Skeletal muscle satellite cell (primary cell): ENCODE results near the gene TRPV4.
"Not testable (repeated sequence)": the region's sequence is repeated elsewhere in the genome, so short reads cannot be mapped to it uniquely, and the experiment has no call there.

ENCODE experiments used
- H3K27me3 ChIP-seq: 2 replicates; pipeline ENCODE4 v1.7.0; 2013; ENCODE audit warnings: low read length; ENCODE audit not compliant: control insufficient read depth, insufficient read depth
- H3K36me3 ChIP-seq: 2 replicates; pipeline ENCODE4 v1.7.0; 2013; ENCODE audit warnings: mild to moderate bottlenecking, control low read depth, low read length; ENCODE audit not compliant: insufficient read depth
- H3K4me1 ChIP-seq: 2 replicates; pipeline ENCODE4 v1.7.0; 2013; ENCODE audit warnings: low read length; ENCODE audit not compliant: control insufficient read depth, insufficient read depth
- H3K4me2 ChIP-seq: 2 replicates; pipeline ENCODE4 v1.7.0; 2013; ENCODE audit warnings: mild to moderate bottlenecking, low read length
- H3K4me3 ChIP-seq: 2 replicates; pipeline ENCODE4 v1.7.0; 2013; ENCODE audit warnings: low read length
- H3K9ac ChIP-seq: 2 replicates; pipeline ENCODE4 v1.7.0; 2013; ENCODE audit warnings: mild to moderate bottlenecking, low read depth, low read length, moderate library complexity
- H3K9me3 ChIP-seq: replicated peaks from 2 replicates; pipeline ENCODE4 v1.7.0; 2013; ENCODE audit warnings: mild to moderate bottlenecking, control low read depth, low read length

The TRPV4 gene

DNA sequence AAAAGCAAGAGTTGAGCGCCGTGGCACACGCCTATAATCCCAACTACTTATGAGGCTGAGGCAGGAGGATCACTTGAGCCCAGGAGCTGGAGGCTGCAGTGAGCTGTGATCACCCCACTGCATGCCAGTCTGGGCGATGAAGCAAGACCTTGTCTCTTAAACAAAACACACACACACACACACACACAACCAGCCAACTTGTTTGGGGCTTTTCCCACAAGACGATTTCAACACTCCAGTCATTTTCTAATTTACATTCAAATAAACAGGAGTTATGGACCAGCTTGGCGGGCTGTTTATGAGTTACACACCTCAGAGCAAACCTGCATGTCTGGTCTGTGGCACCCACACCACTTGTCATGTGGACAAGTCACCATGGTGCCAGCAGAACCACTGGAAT, 40.5 kb upstream of the TRPV4 start:
- Histone ChIP-seq H3K36me3 (peaks cover 9% of the 10 kb centered on the region), H3K4me2 (no peak overlapping the region), H3K4me1 (peaks cover 25% of the 10 kb centered on the region), H3K27me3 (no peaks in the 10 kb centered on the region), H3K4me3 (no peak overlapping the region), H3K9me3 (no peaks in the 10 kb centered on the region), H3K9ac (no peak overlapping the region)

DNA sequence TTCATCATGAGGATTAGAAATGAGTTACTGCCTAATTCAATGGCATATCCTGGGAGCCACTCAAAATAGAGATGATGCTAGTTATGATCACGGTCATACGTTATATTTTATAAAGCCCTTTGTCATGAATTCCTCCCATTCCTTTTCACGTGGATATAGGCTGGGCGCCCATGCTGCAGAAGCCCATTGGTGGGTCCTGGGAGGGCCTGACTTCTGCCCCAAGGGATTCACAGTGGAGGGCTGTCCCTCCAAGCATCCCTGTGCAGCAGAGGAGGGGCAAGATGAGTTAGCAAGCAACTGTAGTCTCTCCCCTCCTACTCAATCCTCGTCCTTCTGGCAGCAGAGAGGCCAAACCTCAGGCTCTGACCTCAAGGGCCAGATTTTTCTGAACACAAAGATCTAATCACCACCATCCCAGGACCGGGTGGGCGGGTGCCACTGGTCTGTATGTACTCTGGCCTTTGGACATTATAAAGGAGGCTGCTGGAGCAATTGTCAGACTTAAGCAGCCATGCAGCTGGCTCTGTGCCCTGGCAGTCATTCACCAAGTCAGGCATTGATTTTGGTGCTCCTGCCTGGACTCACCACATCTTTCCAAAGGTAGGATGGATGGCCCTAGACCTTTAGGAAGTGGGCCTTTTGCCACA, 38.6 kb upstream of the TRPV4 start:
- no peaks in the 10 kb centered on the region for H3K9me3 ChIP-seq
- peak overlapping the region; percentile 26 for H3K4me2 ChIP-seq
- peaks cover 9% of the 10 kb centered on the region for H3K36me3 ChIP-seq
- peak overlapping the region; percentile 9 for H3K9ac ChIP-seq
- no peaks in the 10 kb centered on the region for H3K27me3 ChIP-seq
- H3K4me3 ChIP-seq, result no peak overlapping the region
- H3K4me1 ChIP-seq, result peaks cover 22% of the 10 kb centered on the region

DNA sequence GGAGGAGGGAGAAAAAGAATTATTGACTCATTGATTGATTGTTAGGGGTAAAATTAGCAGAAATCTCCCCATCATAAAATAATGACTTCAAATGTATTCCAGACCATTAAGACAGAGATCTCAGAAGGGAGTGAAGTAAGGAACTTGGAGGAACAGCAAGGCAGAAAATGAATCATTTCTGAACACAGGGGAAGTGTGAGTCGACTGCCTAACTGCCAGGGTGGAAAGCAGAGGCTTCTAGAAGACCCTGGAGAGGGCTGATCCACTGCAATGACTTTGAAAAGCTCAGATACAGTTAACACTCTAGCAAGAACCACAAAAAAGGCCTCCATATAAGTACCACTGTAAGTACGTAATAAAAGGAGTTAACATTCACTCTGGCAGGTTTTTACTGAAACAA, 37.5 kb upstream of the TRPV4 start:
- no peak overlapping the region for H3K4me2 ChIP-seq
- H3K9ac ChIP-seq, result no peak overlapping the region
- H3K4me1 ChIP-seq, result peaks cover 22% of the 10 kb centered on the region
- peaks cover 9% of the 10 kb centered on the region for H3K36me3 ChIP-seq
- no peaks in the 10 kb centered on the region for H3K27me3 ChIP-seq
- no peaks in the 10 kb centered on the region for H3K9me3 ChIP-seq
- no peak overlapping the region for H3K4me3 ChIP-seq

DNA sequence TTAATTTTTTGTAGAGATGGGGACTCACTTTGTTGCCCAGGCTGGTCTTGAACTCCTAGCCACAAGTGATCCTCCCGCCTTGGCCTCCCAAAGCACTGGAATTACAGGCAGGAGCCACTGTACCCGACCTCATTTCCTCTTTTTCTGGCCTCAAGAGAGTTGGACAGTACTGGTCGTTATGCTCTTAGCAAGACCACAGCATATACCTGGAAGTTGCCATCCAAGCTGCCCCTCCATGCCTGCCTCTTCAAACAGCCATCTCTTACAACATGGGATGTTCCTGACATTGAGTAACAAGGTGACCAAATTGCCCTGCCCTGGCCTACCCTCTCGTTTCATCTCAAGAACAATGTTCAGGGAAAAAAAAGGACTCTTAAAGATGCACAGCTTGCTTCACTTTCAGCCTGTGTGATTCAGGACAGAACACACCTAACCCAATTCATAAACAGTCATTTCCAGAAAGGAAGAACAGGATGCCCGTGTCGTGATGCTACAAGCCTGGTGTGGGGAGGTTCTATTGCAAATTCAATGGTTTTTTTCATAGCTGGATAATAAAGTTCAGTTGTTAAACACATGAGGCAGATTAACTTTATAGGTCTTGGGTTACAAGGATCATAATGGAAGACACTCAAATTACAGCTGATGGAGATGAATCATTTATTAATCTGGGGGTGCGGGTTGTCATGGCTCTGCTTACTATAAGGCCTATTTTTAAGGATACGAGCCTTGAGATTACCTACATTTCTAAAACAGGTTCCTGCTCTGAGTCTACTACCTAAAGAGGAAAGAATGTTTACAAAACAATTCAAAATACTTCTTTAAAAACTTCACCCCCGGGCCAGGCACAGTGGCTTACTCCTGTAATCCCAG, 35.2 kb upstream of the TRPV4 start:
- H3K27me3 ChIP-seq, result no peaks in the 10 kb centered on the region
- no peak overlapping the region for H3K9ac ChIP-seq
- no peak overlapping the region for H3K4me3 ChIP-seq
- peaks cover 28% of the 10 kb centered on the region for H3K4me1 ChIP-seq
- no peaks in the 10 kb centered on the region for H3K9me3 ChIP-seq
- peaks cover 9% of the 10 kb centered on the region for H3K36me3 ChIP-seq
- H3K4me2 ChIP-seq, result no peak overlapping the region

DNA sequence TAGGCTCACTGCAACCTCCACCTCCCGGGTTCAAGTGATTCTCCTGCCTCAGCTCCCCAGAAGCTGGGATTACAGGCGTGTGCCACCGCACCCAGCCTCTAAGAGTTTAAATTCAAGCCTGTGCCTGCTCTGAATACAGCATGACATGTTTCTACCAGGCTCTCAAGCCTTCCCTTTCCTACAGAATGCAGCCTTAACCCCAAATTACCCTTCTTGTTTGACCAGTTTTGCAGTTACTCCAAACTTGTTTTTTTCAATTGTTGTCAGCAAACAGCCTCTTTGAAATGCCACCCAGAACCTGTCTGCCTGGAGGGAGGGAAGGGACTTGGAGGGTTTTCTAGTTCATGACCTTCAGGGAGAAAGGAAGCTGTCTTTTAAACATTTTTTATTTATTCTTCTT, 31.7 kb upstream of the TRPV4 start:
- Histone ChIP-seq H3K9me3 (no peaks in the 10 kb centered on the region), H3K4me1 (peaks cover 12% of the 10 kb centered on the region), H3K4me2 (no peak overlapping the region), H3K4me3 (no peak overlapping the region), H3K27me3 (no peaks in the 10 kb centered on the region), H3K9ac (no peak overlapping the region), H3K36me3 (peaks cover 5% of the 10 kb centered on the region)

DNA sequence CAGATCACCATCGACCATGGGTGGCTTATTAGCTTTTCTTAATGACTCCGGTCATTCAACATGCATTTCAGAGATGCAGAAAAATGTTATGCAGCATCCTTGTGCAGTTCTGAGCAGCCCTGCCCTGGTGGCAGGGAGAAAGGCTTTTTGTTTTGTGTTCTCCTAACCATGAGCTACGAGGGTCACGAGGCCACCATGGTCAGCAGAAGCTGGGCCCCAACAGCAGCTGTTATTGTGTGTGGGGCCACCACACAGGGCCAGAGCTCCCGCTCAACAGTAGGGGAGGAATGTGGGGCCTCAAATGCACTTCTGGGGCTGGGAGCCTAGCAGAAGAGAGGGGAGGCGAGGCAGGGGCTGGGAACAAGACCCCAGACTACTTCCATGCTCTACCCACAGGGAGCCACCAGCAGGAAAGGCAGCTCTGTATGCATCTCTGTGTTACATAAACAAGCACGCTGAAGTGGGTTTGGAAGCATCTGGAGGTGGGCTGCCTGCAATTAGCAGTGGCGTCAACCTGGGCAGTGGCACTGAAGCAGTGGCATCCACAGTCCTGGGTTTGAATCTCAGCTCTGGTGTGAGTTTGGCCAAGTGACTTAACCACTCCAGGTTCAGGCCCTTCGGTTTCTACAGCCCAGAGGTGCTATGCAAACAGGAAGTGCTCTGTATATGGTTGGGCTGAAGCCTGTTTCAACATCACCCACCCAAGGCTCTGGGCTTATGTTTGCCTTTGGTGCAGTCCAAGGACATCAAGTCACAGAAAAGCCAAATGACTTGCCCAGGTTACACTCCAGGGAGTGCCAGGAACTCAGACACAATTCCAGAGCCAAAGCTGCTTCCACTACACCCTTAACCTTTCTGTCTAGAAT, 30.9 kb upstream of the TRPV4 start:
- Histone ChIP-seq H3K9me3 (no peaks in the 10 kb centered on the region), H3K36me3 (peaks cover 5% of the 10 kb centered on the region), H3K9ac (no peak overlapping the region), H3K4me1 (peaks cover 12% of the 10 kb centered on the region), H3K4me3 (no peak overlapping the region), H3K4me2 (no peak overlapping the region), H3K27me3 (no peaks in the 10 kb centered on the region)

DNA sequence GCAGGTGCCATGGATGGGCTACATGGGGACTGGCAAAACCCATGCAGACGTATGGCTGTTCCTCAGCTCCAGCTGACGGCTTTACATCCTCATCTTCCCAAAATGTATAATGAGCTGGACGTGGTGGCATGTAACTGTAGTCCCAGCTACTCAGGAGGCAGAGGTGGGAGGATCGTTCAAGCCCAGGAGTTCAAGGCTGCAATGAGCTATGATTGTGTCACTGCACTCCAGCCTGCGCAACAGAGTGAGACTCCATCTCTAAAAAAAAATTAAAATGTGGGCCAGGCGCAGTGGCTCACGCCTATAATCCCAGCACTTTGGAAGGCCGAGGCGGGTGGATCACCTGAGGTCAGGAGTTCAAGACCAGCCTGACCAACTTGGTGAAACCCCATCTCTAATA, 29.3 kb upstream of the TRPV4 start:
- not testable (repeated sequence) for H3K4me2 ChIP-seq, H3K9me3 ChIP-seq, H3K9ac ChIP-seq, H3K4me3 ChIP-seq, H3K4me1 ChIP-seq, H3K27me3 ChIP-seq
- H3K36me3 ChIP-seq, result peaks cover 12% of the 10 kb centered on the region

DNA sequence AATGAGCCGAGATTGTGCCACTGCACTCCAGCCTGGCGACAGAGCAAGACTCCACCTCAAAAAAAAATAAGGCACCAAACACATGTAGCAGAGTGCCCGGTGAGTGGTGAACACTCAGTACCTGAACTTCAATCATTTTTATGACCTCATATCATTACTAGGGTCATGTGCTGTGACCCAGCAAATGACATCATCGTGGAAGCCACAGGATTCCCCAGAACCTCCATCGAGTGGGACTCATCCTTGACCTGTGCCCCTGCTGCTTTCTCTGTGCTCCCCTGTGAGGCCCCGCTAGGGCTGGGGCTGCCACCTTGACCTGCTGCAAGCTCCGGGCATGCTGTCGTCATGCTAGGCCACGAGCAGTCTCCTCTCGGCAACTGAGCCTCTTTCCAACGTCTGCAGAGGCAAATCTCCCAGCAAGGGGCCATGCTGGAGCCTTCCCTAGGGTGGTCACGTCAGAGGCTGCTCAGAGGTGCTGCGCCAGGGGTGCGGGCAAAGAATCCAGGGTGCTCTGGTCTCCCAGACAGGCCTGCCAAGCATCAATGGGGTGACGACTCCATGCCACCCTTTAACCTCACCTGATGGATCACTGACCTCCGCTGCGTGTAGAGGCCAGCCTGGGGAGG, 28.6 kb upstream of the TRPV4 start:
- no peak overlapping the region for H3K9ac ChIP-seq
- peaks cover 18% of the 10 kb centered on the region for H3K36me3 ChIP-seq
- no peaks in the 10 kb centered on the region for H3K9me3 ChIP-seq

DNA sequence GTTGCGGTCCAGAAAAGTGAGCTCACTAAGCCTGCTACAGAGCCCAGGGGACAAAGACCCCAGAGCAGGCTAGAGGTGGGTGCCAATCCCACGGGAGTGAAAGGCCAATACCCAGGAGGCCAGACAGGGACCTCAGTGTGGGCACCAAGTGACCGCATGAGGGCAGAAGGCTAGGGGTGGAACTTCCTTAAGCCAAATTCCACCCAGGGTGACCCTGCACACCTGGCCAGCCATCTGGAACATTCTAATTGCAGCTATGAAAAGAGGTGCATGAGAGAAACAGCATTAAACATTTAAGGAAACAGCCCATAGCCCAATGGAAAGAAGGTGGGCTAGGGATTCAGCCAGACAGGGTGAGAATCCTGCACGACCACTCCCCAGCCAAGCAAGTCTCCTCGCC, 27.8 kb upstream of the TRPV4 start:
- no peak overlapping the region for H3K4me3 ChIP-seq
- no peaks in the 10 kb centered on the region for H3K27me3 ChIP-seq
- H3K4me2 ChIP-seq, result no peak overlapping the region
- H3K9ac ChIP-seq, result no peak overlapping the region
- peaks cover 22% of the 10 kb centered on the region for H3K36me3 ChIP-seq
- no peaks in the 10 kb centered on the region for H3K9me3 ChIP-seq
- H3K4me1 ChIP-seq, result peaks cover 6% of the 10 kb centered on the region

More for the DNA sequence above, 28.6 kb upstream of the TRPV4 start:
- peaks cover 6% of the 10 kb centered on the region for H3K4me1 ChIP-seq
- no peaks in the 10 kb centered on the region for H3K27me3 ChIP-seq
- no peak overlapping the region for H3K4me3 ChIP-seq
- H3K4me2 ChIP-seq, result no peak overlapping the region

DNA sequence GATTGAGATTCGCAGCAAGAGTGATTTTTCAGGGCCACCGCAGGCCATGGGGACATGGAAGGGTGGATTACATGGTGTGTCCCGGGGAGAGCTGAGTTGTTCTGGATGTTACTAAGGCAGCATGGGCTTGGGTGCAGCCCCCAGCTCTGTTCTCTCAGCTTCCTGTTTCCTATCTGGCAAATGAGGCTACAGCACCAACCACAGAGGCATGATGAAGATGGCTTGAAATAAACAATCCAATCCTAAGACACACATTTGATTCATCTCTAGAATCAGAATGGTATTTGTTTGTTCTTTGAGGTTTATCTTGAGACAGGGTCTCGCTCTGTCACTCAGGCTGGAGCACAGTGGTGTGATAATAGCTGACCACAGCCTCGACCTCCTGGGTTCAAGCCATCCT, 25.6 kb upstream of the TRPV4 start:
- Histone ChIP-seq H3K27me3 (no peaks in the 10 kb centered on the region), H3K4me3 (no peak overlapping the region), H3K9ac (no peak overlapping the region), H3K4me1 (no peaks in the 10 kb centered on the region), H3K4me2 (no peak overlapping the region), H3K9me3 (no peaks in the 10 kb centered on the region), H3K36me3 (peaks cover 42% of the 10 kb centered on the region)

DNA sequence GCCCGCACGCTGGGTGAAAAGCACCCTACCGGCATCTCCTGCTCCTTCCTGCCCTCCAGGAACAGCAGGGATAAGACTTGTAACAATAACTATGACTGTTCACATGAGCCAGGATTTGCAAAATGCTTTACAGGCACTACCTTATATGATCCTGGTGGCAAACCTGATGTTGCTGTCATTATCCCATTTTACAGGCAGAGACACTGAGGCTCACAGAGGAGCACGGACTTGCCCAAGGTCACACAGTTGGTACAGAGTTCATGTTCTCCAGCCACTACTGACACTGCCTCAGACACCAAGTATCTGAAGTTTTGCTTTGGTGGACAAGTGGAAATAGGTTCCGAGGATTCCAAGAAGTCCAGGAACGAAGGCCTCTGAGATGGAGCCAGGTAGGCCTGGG, 24.5 kb upstream of the TRPV4 start:
- Histone ChIP-seq H3K27me3 (no peaks in the 10 kb centered on the region), H3K4me2 (no peak overlapping the region), H3K9me3 (no peaks in the 10 kb centered on the region), H3K4me1 (no peaks in the 10 kb centered on the region), H3K36me3 (peaks cover 45% of the 10 kb centered on the region), H3K9ac (no peak overlapping the region), H3K4me3 (no peak overlapping the region)
